HFF-Myc (cell line): ENCODE results near the gene RAPH1.

Source experiments
- DNase-seq: peaks from one replicate; pipeline ENCODE4 v3.0.0-alpha.2; 2011; ENCODE audit warnings: low read depth; ENCODE audit errors: extremely low read depth
- H3K4me3 ChIP-seq: replicated peaks from 2 replicates; pipeline ENCODE4 v1.5.1; 2011; ENCODE audit warnings: low read depth, mild to moderate bottlenecking, control low read depth, low read length
- TF ChIP-seq, protein P1 (sequence below): IDR thresholded peaks from 2 replicates; pipeline ENCODE4 v1.5.1; 2012; ENCODE audit warnings: mild to moderate bottlenecking, low read depth, low read length, control low read depth; ENCODE audit errors: missing control alignments

RAPH1 gene

DNA sequence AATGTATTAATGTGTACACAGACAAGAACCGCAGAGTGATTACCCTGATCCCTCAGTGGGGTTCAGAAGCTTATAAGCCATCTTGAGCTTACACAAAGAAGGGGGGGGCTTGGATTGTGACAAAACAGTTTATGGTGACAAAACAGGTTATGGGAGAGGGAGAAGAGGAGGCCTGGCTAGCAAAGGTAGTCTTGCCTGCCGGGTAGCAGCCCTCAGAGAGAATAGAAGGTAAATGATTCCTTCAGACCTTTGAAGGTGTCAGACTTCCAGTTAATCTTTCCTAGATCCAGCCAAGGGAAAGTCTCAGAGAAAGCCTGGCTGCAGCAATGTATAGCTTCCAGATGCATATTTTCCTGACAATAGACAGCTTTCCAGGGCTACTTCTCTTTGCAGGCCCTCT lies 44.6 kb upstream of the RAPH1 start:
- no peak overlapping the region for H3K4me3 ChIP-seq
- TF ChIP-seq, protein P1, sequence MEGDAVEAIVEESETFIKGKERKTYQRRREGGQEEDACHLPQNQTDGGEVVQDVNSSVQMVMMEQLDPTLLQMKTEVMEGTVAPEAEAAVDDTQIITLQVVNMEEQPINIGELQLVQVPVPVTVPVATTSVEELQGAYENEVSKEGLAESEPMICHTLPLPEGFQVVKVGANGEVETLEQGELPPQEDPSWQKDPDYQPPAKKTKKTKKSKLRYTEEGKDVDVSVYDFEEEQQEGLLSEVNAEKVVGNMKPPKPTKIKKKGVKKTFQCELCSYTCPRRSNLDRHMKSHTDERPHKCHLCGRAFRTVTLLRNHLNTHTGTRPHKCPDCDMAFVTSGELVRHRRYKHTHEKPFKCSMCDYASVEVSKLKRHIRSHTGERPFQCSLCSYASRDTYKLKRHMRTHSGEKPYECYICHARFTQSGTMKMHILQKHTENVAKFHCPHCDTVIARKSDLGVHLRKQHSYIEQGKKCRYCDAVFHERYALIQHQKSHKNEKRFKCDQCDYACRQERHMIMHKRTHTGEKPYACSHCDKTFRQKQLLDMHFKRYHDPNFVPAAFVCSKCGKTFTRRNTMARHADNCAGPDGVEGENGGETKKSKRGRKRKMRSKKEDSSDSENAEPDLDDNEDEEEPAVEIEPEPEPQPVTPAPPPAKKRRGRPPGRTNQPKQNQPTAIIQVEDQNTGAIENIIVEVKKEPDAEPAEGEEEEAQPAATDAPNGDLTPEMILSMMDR = no peak
- DNase-seq = no peak

DNA sequence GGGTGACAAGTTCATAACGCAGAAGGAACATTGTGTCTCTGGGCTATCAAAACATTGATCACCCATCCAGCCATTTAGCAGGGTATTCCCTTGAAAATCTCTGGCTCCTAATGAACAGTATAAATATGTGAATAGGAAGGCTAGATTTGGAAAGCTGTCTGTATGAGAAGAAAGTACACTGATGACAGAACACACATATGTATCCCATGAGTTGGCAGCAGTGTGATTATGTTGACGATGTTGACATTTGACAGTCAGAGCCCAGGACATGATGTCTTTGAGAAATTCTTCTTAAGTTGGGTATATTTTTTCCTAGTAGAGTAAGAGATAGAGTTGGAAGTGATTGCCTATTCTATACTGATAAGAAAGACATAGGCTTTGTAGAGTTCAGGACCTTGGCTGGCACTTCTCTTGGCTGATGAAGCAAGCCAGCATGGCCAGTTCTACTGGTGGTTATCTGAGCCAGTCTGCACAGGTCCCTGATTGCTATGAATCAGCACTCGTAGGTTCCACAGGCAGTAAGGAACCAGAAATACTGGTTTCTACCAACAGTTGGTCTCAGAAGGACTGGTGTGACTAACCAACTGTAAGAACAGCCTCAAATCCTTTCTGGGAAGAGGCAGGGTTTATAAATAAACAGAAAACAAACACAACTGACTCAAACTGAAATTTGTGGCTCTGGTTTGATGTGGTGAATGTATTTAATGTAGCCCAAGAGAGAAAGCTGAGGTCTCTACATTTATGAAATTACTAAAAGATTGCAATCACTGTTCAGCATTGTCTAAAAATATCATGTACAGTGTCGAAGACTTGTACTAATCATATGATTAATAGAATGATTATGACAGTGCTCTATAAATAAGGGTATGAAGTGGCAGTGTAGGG lies 43.9 kb upstream of the RAPH1 start:
- TF ChIP-seq, protein P1 = no peak
- H3K4me3 ChIP-seq = no peak overlapping the region
- no peak for DNase-seq

GRCh38 chr2:203574824-203575223 lies 39.7 kb upstream of the RAPH1 start:
- no peak for DNase-seq
- TF ChIP-seq, protein P1 = no peak
- H3K4me3 ChIP-seq = no peak overlapping the region

DNA sequence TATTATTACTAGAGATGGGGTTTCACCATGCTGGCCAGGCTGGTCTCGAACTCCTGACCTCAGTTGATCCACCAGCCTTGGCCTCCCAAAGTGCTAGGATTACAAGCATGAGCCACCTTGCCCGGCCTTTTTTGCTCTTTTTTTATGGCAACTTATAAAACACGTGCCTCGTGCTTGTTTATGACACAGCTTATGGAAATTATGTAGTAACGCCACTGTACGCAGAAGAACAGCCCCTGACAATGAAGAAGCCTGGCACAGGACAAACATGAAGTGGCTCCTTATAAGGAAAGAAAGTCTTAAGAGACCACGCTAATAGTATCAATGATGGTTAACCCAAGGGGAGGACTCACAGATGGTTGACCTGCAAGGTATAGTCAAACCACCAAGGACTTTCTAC lies 37.2 kb upstream of the RAPH1 start:
- no peak overlapping the region for H3K4me3 ChIP-seq
- no peak for DNase-seq
- TF ChIP-seq, protein P1 = no peak

DNA sequence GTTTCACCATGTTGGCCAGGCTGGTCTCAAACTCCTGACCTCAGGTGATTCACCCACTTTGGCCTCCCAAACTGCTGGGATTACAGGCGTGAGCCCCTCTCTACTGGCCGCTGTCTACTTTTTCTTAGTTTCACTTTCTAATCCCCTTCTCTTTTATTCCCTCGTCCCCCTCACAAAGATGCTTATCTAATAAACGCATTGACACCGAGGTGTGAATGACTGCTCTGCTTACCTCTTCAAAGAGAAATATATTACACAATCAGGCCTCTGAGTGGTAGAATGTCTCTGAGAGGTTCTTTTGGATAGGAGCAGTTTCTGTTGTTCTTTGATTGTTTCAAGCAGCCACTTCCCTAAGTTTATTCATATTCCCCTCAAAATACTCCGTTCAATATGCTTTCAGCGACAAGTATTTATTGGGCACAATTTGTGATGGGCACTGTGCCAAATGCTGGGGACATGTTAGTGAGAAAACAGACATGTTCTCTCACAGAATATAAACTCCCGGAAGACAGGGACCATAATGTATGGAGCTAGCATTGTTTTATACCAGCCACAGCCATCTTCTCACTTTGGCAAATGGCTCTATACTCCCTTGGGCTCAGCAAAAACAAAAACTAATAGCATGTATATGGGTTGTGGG lies 34.7 kb upstream of the RAPH1 start:
- H3K4me3 ChIP-seq = no peak overlapping the region
- no peak for DNase-seq
- TF ChIP-seq, protein P1 = no peak

DNA sequence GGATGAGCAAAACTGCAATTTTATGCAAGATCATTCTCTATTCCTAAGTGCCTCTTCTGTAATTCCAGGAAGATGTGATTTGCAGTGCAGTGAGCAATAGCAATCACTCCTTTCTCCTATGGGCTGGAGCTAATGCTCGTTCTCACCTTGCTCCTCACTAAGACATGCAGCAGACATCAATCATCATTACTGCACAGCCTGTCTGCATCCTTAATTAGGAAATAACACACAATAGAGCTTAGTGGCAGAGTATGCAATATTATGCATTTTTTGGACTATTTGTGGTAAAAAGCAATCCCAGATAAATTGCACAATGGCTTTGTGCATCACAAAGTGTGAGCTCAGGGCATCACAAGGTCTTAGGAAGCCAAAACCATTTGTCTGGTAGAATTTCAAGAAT lies 32.6 kb upstream of the RAPH1 start:
- TF ChIP-seq, protein P1 = no peak
- no peak for DNase-seq
- H3K4me3 ChIP-seq = no peak overlapping the region
